Prostate gland (tissue), 2 donors: ENCODE results near the gene MEF2D.

Experiments
- CTCF ChIP-seq, 4 experiments: fragments of 200-600 bp in 2 of 4; fragments of 450-650 bp in 2 of 4; sonication (generic) in 2 of 4; IDR thresholded peaks; 1 replicate in 3 of 4; 2 replicates in 1 of 4; pipeline ENCODE4 v1.5.1; 2016 to 2019; ENCODE audit warnings: antibody characterized with exemption in 4 of 4, mild to moderate bottlenecking in 2 of 4, moderate library complexity in 2 of 4
- POLR2A ChIP-seq: fragments of 450-650 bp; IDR thresholded peaks from one replicate; pipeline ENCODE4 v1.6.1; 2016; ENCODE audit warnings: antibody characterized with exemption, mild to moderate bottlenecking
- POLR2AphosphoS5 ChIP-seq: sonication (generic); formaldehyde crosslinking; IDR thresholded peaks from one replicate; pipeline ENCODE4 v1.6.1; 2017; ENCODE audit warnings: antibody characterized with exemption

DNA sequence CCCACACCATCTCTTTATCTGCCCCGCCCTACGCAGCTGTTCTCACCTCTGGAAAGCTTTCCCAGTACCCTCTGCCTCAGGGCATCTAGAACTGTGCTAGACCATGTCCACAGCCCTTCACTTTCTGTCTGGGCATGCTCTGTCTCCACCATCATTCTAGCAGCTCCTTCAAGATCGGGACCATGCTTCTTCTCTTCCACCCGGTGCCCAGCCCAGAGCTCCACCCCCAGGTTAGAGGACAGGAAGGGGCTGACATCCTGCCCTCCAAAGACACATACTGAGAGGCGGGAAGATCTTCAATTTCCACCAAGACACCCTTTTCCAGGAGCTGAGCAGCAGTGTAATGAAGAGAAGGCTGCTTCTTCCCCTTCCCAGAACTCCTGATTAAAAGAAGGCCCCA, 27.7 kb upstream of the MEF2D start:
- TF ChIP-seq CTCF (IDR thresholded peaks at IDR 0.05), result no peak
- no peak for TF ChIP-seq POLR2AphosphoS5
- no peak for TF ChIP-seq POLR2A
